Fibroblast of lung (primary cell): Measurements from ENCODE around the gene ACAN. TPM values are rescaled to one million over a fixed set of nuclear protein-coding genes. Genes with fewer than 3 reads are reported as not detected.

Source experiments
- DNase-seq, 2 donors: peaks; one replicate each; pipeline versions ENCODE4 v3.0.0 to v3.0.0-alpha.2; 2010; ENCODE audit warnings: low read depth in 2 of 2
- H2AFZ ChIP-seq: 2 replicates; pipeline ENCODE4 v1.5.1; 2012; ENCODE audit warnings: low read length, control low read depth, inconsistent platforms
- H3K27ac ChIP-seq: 2 replicates; pipeline ENCODE4 v1.5.1; 2011; ENCODE audit warnings: low read length, control low read depth; ENCODE audit not compliant: insufficient read depth
- H3K27me3 ChIP-seq: 2 replicates; pipeline ENCODE4 v1.5.1; 2011; ENCODE audit warnings: mild to moderate bottlenecking, low read length; ENCODE audit not compliant: control insufficient read depth, insufficient read depth
- H3K36me3 ChIP-seq: 2 replicates; pipeline ENCODE4 v1.5.1; 2011; ENCODE audit warnings: low read length; ENCODE audit not compliant: control insufficient read depth, insufficient read depth
- H3K4me1 ChIP-seq: 2 replicates; pipeline ENCODE4 v1.5.1; 2011; ENCODE audit warnings: low read length; ENCODE audit not compliant: control insufficient read depth, insufficient read depth; ENCODE audit errors: extremely low read depth
- H3K4me2 ChIP-seq: 2 replicates; pipeline ENCODE4 v1.5.1; 2011; ENCODE audit warnings: low read length, control low read depth; ENCODE audit not compliant: insufficient read depth; ENCODE audit errors: extremely low read depth
- H3K4me3 ChIP-seq, 4 experiments: fragments of 200-600 bp in 1 of 4; sonication (generic) in 1 of 4; replicated peaks in 1 of 4; 2 replicates each; pipeline ENCODE4 v1.5.1; 2011 to 2016; ENCODE audit warnings: low read length in 4 of 4, low read depth in 3 of 4, mild to moderate bottlenecking in 3 of 4, control low read depth in 2 of 4, inconsistent platforms in 1 of 4, mixed read lengths in 1 of 4; ENCODE audit not compliant: insufficient read depth in 1 of 4; ENCODE audit errors: control extremely low read depth in 1 of 4
- H3K79me2 ChIP-seq: 2 replicates; pipeline ENCODE4 v1.5.1; 2012; ENCODE audit warnings: mild to moderate bottlenecking, low read length, inconsistent platforms; ENCODE audit not compliant: control insufficient read depth, insufficient read depth
- H3K9ac ChIP-seq: 2 replicates; pipeline ENCODE4 v1.5.1; 2011; ENCODE audit warnings: mild to moderate bottlenecking, low read length, control low read depth; ENCODE audit not compliant: insufficient read depth
- H3K9me3 ChIP-seq: 2 replicates; pipeline ENCODE4 v1.5.1; 2012; ENCODE audit warnings: low read depth, low read length; ENCODE audit not compliant: control insufficient read depth, insufficient read depth
- H4K20me1 ChIP-seq: 2 replicates; pipeline ENCODE4 v1.5.1; 2011; ENCODE audit warnings: low read length; ENCODE audit not compliant: control insufficient read depth, insufficient read depth; ENCODE audit errors: extremely low read depth
- EZH2 ChIP-seq: IDR thresholded peaks from 2 replicates; pipeline ENCODE4 v1.5.1; 2012; ENCODE audit warnings: low read length, control low read depth, mild to moderate bottlenecking; ENCODE audit errors: missing control alignments
- polyA plus RNA-seq, 2 donors: library from polyadenylated mRNA; depleted of rRNA in 1 of 2; stranded (reverse) in 1 of 2; unstranded in 1 of 2; fragments of >200 nt; gene quantifications; 2 replicates each; pipeline ENCODE4 v1.2.1, GENCODE V29; 2011 to 2012; ENCODE audit warnings: missing spikeins in 1 of 2
- total RNA-seq: library from RNA; depleted of rRNA; stranded (reverse); fragments of >200 nt; gene quantifications from 2 replicates; pipeline ENCODE4 v1.2.1, GENCODE V29; 2014
- TF ChIP-seq, protein P1 (sequence below), 2 donors: IDR thresholded peaks in 1 of 2; conservative IDR thresholded peaks in 1 of 2; 1 replicate in 1 of 2; 2 replicates in 1 of 2; pipeline ENCODE4 v1.5.1; 2011 to 2012; ENCODE audit warnings: low read length in 2 of 2, control low read depth in 1 of 2, inconsistent platforms in 1 of 2, low read depth in 1 of 2, mild to moderate bottlenecking in 1 of 2

Gene ACAN
- total and polyA plus RNA-seq, 2 donors (not counting 1 experiment from before 2014, with no cell fraction given): under 0.01 to 3.0 TPM

GRCh38 chr15:88865498-88866099 is 62.4 kb downstream of the ACAN start:
- no peak overlapping the region for H3K27ac ChIP-seq
- no peak overlapping the region for H3K4me3 ChIP-seq
- H2AFZ ChIP-seq: no peak overlapping the region
- H3K79me2 ChIP-seq: no peaks in the 10 kb centered on the region
- TF ChIP-seq, protein P1, sequence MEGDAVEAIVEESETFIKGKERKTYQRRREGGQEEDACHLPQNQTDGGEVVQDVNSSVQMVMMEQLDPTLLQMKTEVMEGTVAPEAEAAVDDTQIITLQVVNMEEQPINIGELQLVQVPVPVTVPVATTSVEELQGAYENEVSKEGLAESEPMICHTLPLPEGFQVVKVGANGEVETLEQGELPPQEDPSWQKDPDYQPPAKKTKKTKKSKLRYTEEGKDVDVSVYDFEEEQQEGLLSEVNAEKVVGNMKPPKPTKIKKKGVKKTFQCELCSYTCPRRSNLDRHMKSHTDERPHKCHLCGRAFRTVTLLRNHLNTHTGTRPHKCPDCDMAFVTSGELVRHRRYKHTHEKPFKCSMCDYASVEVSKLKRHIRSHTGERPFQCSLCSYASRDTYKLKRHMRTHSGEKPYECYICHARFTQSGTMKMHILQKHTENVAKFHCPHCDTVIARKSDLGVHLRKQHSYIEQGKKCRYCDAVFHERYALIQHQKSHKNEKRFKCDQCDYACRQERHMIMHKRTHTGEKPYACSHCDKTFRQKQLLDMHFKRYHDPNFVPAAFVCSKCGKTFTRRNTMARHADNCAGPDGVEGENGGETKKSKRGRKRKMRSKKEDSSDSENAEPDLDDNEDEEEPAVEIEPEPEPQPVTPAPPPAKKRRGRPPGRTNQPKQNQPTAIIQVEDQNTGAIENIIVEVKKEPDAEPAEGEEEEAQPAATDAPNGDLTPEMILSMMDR (conservative IDR thresholded peaks at IDR 0.05 in 1 of 2, IDR thresholded peaks at IDR 0.05 in 1 of 2; ENCODE audit: low read depth in 1 of 2, low read length in 2 of 2): no peak
- no peak for TF ChIP-seq EZH2
- no peaks in the 10 kb centered on the region for H3K36me3 ChIP-seq
- no peak overlapping the region for H3K4me2 ChIP-seq
- peaks cover 20% of the 10 kb centered on the region for H3K27me3 ChIP-seq
- no peaks in the 10 kb centered on the region for H3K9me3 ChIP-seq
- H4K20me1 ChIP-seq: no peaks in the 10 kb centered on the region
- H3K9ac ChIP-seq: no peak overlapping the region
- H3K4me1 ChIP-seq: no peaks in the 10 kb centered on the region
- peak in 1 of 2 donors; percentile 13 for DNase-seq

GRCh38 chr15:88866295-88866881 is 63.2 kb downstream of the ACAN start:
- H3K27ac ChIP-seq: no peak overlapping the region
- H3K9ac ChIP-seq: no peak overlapping the region
- no peaks in the 10 kb centered on the region for H3K9me3 ChIP-seq

DNA sequence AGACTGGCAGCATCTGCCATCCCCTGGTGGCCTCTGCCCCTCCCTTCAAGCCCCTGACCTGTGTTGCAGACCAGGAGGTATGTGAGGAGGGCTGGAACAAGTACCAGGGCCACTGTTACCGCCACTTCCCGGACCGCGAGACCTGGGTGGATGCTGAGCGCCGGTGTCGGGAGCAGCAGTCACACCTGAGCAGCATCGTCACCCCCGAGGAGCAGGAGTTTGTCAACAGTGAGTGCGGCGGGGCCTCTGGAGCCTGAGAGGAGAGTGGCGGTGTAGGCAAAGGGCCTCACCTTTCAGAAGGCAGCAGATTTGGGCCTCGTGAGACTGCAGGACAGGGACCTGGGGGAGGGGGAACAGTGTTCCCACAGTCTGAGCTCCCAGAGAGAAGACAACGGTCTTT is 68.1 kb downstream of the ACAN start:
- Histone ChIP-seq H3K79me2 (no peaks in the 10 kb centered on the region), H3K4me3 (no peak overlapping the region), H3K27me3 (peaks cover 24% of the 10 kb centered on the region), H3K36me3 (no peaks in the 10 kb centered on the region), H2AFZ (no peak overlapping the region), H3K4me1 (no peaks in the 10 kb centered on the region), H3K4me2 (no peak overlapping the region), H3K27ac (no peak overlapping the region), H4K20me1 (no peaks in the 10 kb centered on the region), H3K9me3 (no peaks in the 10 kb centered on the region), H3K9ac (no peak overlapping the region)
- no peak for DNase-seq
- TF ChIP-seq, protein P1 (conservative IDR thresholded peaks at IDR 0.05 in 1 of 2, IDR thresholded peaks at IDR 0.05 in 1 of 2; ENCODE audit: low read depth in 1 of 2, low read length in 2 of 2): no peak
- no peak for TF ChIP-seq EZH2

More at GRCh38 chr15:88866295-88866881, 63.2 kb downstream of the ACAN start:
- Histone ChIP-seq H3K4me1 (no peaks in the 10 kb centered on the region), H3K79me2 (no peaks in the 10 kb centered on the region), H3K4me2 (no peak overlapping the region), H2AFZ (no peak overlapping the region), H3K36me3 (no peaks in the 10 kb centered on the region), H4K20me1 (no peaks in the 10 kb centered on the region), H3K4me3 (no peak overlapping the region), H3K27me3 (peaks cover 19% of the 10 kb centered on the region)
- TF ChIP-seq, protein P1 (conservative IDR thresholded peaks at IDR 0.05 in 1 of 2, IDR thresholded peaks at IDR 0.05 in 1 of 2; ENCODE audit: low read depth in 1 of 2, low read length in 2 of 2): no peak
- no peak for TF ChIP-seq EZH2
- no peak for DNase-seq
